Fibroblast of pulmonary artery (primary cell): Measurements from ENCODE around the gene RNF6.

Source experiments
- DNase-seq: peaks from one replicate; pipeline ENCODE4 v3.0.0-alpha.2; 2010; ENCODE audit warnings: low read depth
- H3K4me3 ChIP-seq: replicated peaks from 2 replicates; pipeline ENCODE4 v1.5.1; 2011; ENCODE audit warnings: low read depth, mild to moderate bottlenecking, control low read depth, low read length, moderate library complexity
- TF ChIP-seq, protein P1 (sequence below): IDR thresholded peaks from 2 replicates; pipeline ENCODE4 v1.5.1; 2011; ENCODE audit warnings: mild to moderate bottlenecking, control low read depth, low read length, inconsistent platforms; ENCODE audit errors: missing control alignments

The RNF6 gene

DNA sequence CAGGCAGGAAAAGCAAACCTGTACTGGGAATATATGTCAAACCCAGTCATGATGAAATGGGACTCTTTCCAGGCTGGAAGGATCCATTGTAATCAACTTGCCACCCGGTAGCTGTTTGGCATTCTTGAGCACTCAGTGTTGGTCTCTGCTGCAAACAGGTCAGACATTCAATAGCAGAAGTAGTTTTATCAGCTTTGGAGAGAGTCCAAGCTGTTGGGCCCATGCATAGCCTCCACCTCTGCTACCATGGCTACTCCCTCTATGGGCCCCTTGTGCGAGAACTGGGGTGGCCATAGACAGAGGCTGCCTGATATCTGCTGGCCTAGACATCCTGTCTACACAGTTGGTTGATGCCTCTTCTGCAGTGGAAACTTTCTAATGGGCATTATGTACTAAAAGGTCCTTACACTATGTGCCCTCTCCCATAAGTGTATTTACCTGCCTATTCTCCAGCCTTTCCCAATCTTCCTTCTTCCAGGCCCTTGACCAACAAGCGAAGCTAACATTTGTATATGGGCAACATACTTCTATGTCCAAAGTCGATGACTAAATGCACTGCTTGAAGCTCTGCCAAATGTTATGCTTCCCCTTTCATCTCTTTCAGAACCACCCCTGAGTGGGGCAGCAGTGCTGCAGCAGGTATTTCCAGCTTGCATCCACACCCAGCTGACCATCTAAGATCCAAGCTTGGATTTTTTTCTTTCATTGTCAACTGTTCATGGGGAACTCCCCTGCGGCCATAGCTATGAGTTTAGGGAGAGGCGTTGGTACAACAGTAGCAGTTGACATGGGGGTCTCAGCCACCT lies 5.3 kb upstream of the RNF6 start:
- no peak overlapping the region for H3K4me3 ChIP-seq
- TF ChIP-seq, protein P1, sequence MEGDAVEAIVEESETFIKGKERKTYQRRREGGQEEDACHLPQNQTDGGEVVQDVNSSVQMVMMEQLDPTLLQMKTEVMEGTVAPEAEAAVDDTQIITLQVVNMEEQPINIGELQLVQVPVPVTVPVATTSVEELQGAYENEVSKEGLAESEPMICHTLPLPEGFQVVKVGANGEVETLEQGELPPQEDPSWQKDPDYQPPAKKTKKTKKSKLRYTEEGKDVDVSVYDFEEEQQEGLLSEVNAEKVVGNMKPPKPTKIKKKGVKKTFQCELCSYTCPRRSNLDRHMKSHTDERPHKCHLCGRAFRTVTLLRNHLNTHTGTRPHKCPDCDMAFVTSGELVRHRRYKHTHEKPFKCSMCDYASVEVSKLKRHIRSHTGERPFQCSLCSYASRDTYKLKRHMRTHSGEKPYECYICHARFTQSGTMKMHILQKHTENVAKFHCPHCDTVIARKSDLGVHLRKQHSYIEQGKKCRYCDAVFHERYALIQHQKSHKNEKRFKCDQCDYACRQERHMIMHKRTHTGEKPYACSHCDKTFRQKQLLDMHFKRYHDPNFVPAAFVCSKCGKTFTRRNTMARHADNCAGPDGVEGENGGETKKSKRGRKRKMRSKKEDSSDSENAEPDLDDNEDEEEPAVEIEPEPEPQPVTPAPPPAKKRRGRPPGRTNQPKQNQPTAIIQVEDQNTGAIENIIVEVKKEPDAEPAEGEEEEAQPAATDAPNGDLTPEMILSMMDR, result no peak
- no peak for DNase-seq

DNA sequence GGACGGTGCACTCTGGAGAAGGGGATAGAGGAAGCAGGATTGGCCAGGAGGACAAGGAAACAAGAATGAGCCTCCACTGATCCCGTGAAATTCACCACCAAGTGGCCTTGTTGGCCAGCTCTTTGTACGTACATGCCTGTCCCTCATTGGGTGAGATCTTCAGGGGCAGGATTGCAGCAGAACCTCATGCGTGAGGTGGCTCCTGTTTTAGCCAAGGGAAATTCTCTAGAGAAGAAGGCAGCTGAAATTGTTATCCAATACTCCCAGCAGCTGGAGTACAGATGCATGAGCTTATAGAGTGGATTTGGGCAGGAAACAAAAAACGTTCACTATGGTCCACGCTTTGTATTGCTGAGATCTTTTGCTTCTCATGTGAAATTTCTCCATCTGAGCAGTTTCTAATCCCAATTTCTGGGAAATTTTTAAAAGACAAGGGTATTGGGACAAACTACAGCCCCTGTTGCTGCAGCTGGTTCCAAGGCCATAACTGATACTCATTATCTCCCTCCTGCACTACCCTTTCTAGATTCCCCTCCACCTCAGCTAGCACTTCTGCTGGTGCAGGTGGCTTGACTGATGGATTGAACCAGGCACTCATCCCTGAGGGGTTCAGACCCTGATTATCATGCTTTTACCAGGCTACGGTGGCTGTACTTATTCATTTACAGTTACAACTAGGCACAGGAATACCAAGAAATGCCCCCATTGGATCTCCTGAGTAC lies 3.9 kb upstream of the RNF6 start:
- H3K4me3 ChIP-seq, result no peak overlapping the region
- TF ChIP-seq, protein P1, result no peak
- no peak for DNase-seq

GRCh38 chr13:26222520-26223046 lies 469 bp upstream of the RNF6 start:
- no peak for DNase-seq
- TF ChIP-seq, protein P1, result no peak
- H3K4me3 ChIP-seq, result peak overlapping the region; percentile 89

GRCh38 chr13:26221399-26221720 lies 754 bp downstream of the RNF6 start:
- peak overlapping the region; percentile 89 for H3K4me3 ChIP-seq
- TF ChIP-seq, protein P1, result no peak
- no peak for DNase-seq

DNA sequence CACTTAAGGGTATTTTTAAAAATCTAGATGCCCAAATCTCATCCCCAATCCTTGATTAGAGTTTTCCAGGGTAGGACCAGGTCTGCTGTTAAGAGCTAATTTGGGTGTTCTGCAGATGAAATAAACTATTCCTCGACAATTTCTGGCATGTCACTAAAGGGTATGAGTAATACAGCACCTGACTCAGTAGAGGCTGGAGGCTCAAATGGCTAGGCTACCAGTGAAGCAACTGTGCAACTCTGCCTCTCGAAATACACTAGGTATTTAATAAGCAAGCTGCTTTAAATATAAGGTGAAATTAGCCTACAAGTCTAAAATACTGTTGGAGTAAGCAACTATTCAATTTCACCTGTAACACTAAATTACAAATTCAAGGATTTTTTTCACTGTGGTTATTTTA lies 1.5 kb downstream of the RNF6 start:
- peak overlapping the region; percentile 89 for H3K4me3 ChIP-seq
- DNase-seq, result peak; percentile 42
- TF ChIP-seq, protein P1, result no peak

GRCh38 chr13:26219726-26220125 lies 2.4 kb downstream of the RNF6 start:
- H3K4me3 ChIP-seq, result no peak overlapping the region
- TF ChIP-seq, protein P1, result no peak
- DNase-seq, result no peak

DNA sequence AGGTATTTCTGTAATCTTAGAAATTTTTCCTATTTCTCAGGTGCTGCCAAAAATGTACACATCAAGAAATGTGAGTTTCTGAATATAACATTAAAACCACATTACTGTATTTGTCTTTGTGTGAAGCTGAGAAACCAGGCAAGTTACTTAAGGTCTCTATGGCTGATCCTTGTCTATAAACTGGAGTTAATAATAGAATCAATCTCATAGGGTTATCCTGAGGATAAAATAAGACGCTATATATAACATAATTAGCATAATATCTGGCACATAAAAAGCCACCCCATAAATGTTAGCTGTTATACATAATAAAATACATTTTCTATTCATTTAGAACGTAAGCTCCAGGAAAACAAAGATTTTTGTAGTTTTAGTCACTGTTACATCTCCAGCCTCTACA lies 6.1 kb downstream of the RNF6 start:
- TF ChIP-seq, protein P1, result no peak
- DNase-seq, result no peak

More for the DNA sequence above, 6.1 kb downstream of the RNF6 start:
- no peak overlapping the region for H3K4me3 ChIP-seq
